Pancreas (tissue), 10 donors: ENCODE measurements around the gene ZNF774. TPM values are rescaled to one million over a fixed set of nuclear protein-coding genes. Genes with fewer than 3 reads are reported as not detected.
A peak's percentile ranks its signal among the peaks of the same experiment; 100 is the strongest.
"Not testable (repeated sequence)": the region's sequence is repeated elsewhere in the genome, so short reads cannot be mapped to it uniquely, and the experiment has no call there.

Experiments used
- ATAC-seq, 4 donors: fragments of 200-7000 bp; cut with Tn5 transposase; one replicate each; pipeline versions ENCODE4 v1.8.0 to v1.9.1; 2020; ENCODE audit warnings: mild to moderate bottlenecking in 4 of 4, moderate library complexity in 4 of 4
- DNase-seq, 6 donors: peaks; one replicate each; pipeline ENCODE4 v3.0.0-alpha.2; 2020
- FAIRE-seq: peaks from 2 replicates; lab custom pipeline; 2012; peaks lifted over from hg19 to GRCh38; lab: Jason Lieb, UNC
- H3K27ac ChIP-seq, 4 donors: fragments of 200-600 bp; sonication (generic); 1 replicate in 3 of 4; 2 replicates in 1 of 4; pipeline versions ENCODE4 v1.5.0 to v1.8.0; 2020
- H3K27me3 ChIP-seq, 4 donors: fragments of 200-600 bp; one replicate each; pipeline ENCODE4 v1.8.0; 2021
- H3K36me3 ChIP-seq, 3 donors: fragments of 200-600 bp; sonication (generic) in 1 of 3; one replicate each; pipeline versions ENCODE4 v1.5.0 to v1.8.0; 2020 to 2021
- H3K4me1 ChIP-seq, 3 donors: fragments of 200-600 bp; one replicate each; pipeline ENCODE4 v1.8.0; 2021
- H3K4me3 ChIP-seq, 4 donors: fragments of 200-600 bp; sonication (generic) in 2 of 4; one replicate each; pipeline versions ENCODE4 v1.5.0 to v1.8.0; 2020 to 2021
- H3K9me3 ChIP-seq, 4 donors: fragments of 200-600 bp; one replicate each; pipeline ENCODE4 v1.8.0; 2021
- CTCF ChIP-seq, 4 donors: fragments of 200-600 bp; sonication (generic) in 3 of 4; IDR thresholded peaks; one replicate each; pipeline versions ENCODE4 v1.5.0 to v1.8.0; 2021; ENCODE audit warnings: antibody characterized with exemption in 4 of 4
- WGBS, 2 donors: extraction: QIAGEN DNeasy Blood & Tissue Kit; methylation state at CpG; one replicate each; pipeline ENCODE4 v1.1.7; 2013; 5-methylcytosine and 5-hydroxymethylcytosine counted together
- intact Hi-C, 3 donors: fragments of 100-400 bp; cut with DNase I; formaldehyde crosslinking; loops; one replicate each; pipeline versions ENCODE4 v1.11.1 to v1.14.2; 2022
- polyA plus RNA-seq, 2 donors: library from polyadenylated mRNA; stranded (reverse); fragments of 200-250 nt; gene quantifications; one replicate each; pipeline ENCODE4 v1.2.3, GENCODE V29; 2013
- total RNA-seq, 6 donors: library from RNA; stranded (reverse); fragmentation: NEBNext Ultra II Directional in 4 of 6; extraction: Animal tissue kit (Norgen Biotek cat#: 25700) in 4 of 6; gene quantifications; one replicate each; pipeline versions ENCODE4 v1.2.1 to v1.2.4, GENCODE V29; 2021 to 2023
- donor health status: healthy with polysubstance abuse.
- donor health status: DM: no; HTN: no; CAD: no; lungs with moderate emphysema.
- donor health status: DM: no; HTN: no; CAD: no.
- donor health status: control.
- donor health status: control.
- donor health status: Bipolar disorder and iron deficiency.
- donor health status: DM: yes; HTN: yes; CAD: no.
- donor health status: DM: no; HTN: no; CAD: no.
- donor health status: DM: no; HTN: no; CAD: no.
- donor health status: DM: yes; HTN: yes; CAD: no.

ZNF774 gene
- total and polyA plus RNA-seq, 8 donors, result 2.2 to 11.9 (median 4.3) TPM

- no peaks in the 10 kb centered on the region for H3K9me3 ChIP-seq
- peak in 3 of 4 donors; percentile 15 to 31 (median 26) for ATAC-seq
- no peak for TF ChIP-seq CTCF (IDR thresholded peaks at IDR 0.05)
- intact Hi-C loops, result no loop called here
- H3K4me3 ChIP-seq, result no peak overlapping the region
- H3K27ac ChIP-seq, result no peak overlapping the region
- 59% methylated on average over 2 of the region's 2 CpGs for WGBS, 2 donors
- FAIRE-seq, result no peak
- no peaks in the 10 kb centered on the region for H3K36me3 ChIP-seq
- DNase-seq, result no peak
- no peaks in the 10 kb centered on the region for H3K27me3 ChIP-seq
- peaks cover 12 to 27% (median 15%) of the 10 kb centered on the region in 3 donors for H3K4me1 ChIP-seq
Observed at GRCh38 chr15:90407871-90408317, 55.8 kb downstream of the ZNF774 start.

DNA sequence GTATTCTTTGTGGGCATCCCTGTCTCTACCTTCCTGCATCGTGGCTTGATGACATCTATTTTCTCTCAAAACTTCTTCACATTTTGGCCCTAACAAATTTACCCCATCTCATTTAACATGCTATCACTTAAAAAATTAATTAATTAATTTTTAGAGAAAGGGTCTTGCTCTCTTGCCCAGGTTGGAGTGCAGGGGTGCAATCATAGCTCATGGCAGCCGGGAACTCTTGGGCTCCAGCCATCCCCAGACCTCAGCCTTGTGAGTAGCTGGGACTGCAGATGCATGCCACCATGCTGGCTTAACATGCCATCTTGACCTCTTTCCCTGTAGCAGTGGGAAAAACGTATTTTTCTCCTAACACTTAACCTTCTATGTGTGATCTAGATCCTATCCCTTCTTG is 56.6 kb downstream of the ZNF774 start:
- H3K9me3 ChIP-seq, result no peaks in the 10 kb centered on the region
- FAIRE-seq, result no peak
- intact Hi-C loops, result no loop called here
- no peak for TF ChIP-seq CTCF (IDR thresholded peaks at IDR 0.05)
- H3K27ac ChIP-seq, result no peak overlapping the region
- peaks cover 13 to 31% (median 20%) of the 10 kb centered on the region in 3 donors for H3K4me1 ChIP-seq
- no peaks in the 10 kb centered on the region for H3K36me3 ChIP-seq
- 89 to 95% methylated on average over 3 of the region's 3 CpGs for WGBS, 2 donors
- no peak for DNase-seq
- no peak for ATAC-seq
- no peak overlapping the region for H3K4me3 ChIP-seq
- H3K27me3 ChIP-seq, result no peaks in the 10 kb centered on the region

- H3K27me3 ChIP-seq, ATAC-seq, H3K4me3 ChIP-seq, FAIRE-seq, DNase-seq, intact Hi-C loops, H3K27ac ChIP-seq, H3K9me3 ChIP-seq, H3K36me3 ChIP-seq: not testable (repeated sequence)
- WGBS, 2 donors, result 92 to 98% methylated on average over 3 of the region's 3 CpGs
- peaks cover 13 to 41% (median 22%) of the 10 kb centered on the region in 3 donors for H3K4me1 ChIP-seq
Observed at GRCh38 chr15:90409587-90409986, 57.5 kb downstream of the ZNF774 start.

- DNase-seq, ATAC-seq, H3K9me3 ChIP-seq, intact Hi-C loops, H3K36me3 ChIP-seq, H3K27ac ChIP-seq, FAIRE-seq, H3K27me3 ChIP-seq, H3K4me3 ChIP-seq: not testable (repeated sequence)
- 94 to 97% methylated on average over 4 of the region's 4 CpGs for WGBS, 2 donors
- H3K4me1 ChIP-seq, result peaks cover 13 to 46% (median 22%) of the 10 kb centered on the region in 3 donors
Observed at GRCh38 chr15:90410316-90410715, 58.2 kb downstream of the ZNF774 start.

DNA sequence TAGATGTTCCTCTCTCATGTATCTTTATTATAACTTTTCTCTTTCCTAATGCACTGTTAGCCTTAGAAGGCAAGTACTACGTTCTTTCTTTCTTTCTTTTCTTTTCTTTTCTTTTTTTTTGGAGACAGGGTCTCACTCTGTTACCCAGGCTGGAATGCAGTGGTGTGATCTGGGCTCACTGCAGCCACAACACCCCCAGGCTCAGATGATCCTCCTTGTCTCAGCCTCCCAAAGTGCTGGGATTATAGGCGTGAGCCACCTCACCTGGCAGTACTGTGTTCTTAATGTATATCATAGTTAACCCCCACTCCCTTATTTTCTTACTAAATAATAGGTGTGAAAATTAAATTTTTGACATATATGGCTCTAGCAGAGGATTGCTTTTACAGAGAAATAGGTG is 59.1 kb downstream of the ZNF774 start:
- H3K27ac ChIP-seq, result no peak overlapping the region
- H3K36me3 ChIP-seq, result no peaks in the 10 kb centered on the region
- no peaks in the 10 kb centered on the region for H3K27me3 ChIP-seq
- intact Hi-C loops, result no loop called here
- ATAC-seq (no peak), DNase-seq (no peak), FAIRE-seq (no peak)
- WGBS, 2 donors, result 89 to 92% methylated on average over 2 of the region's 2 CpGs
- TF ChIP-seq CTCF (IDR thresholded peaks at IDR 0.05), result no peak
- no peaks in the 10 kb centered on the region for H3K9me3 ChIP-seq
- peaks cover 13 to 50% (median 22%) of the 10 kb centered on the region in 3 donors for H3K4me1 ChIP-seq
- H3K4me3 ChIP-seq, result no peak overlapping the region

Other genes with a start within 250 kb of the ZNF774 start
- gene IDH2, start 249.8 kb upstream of the ZNF774 start, total RNA-seq, result 100 to 1,000 TPM; 107 to 128 (median 114) TPM
- 10 to 100 TPM; 53.6 to 55.7 TPM for gene IDH2, start 249.8 kb upstream of the ZNF774 start, polyA plus RNA-seq
- 10 to 100 TPM; 33.1 to 63.9 (median 38.4) TPM for gene SEMA4B, start 151.0 kb upstream of the ZNF774 start, total RNA-seq
- 10 to 100 TPM; 32.5 to 39.3 TPM for gene SEMA4B, start 151.0 kb upstream of the ZNF774 start, polyA plus RNA-seq
- 10 to 100 TPM; 70.4 to 88.6 (median 79.3) TPM for gene CIB1, start 118.3 kb upstream of the ZNF774 start, total RNA-seq
- 100 to 1,000 TPM; 153 to 162 TPM for gene CIB1, start 118.3 kb upstream of the ZNF774 start, polyA plus RNA-seq
- 1 to 10 TPM; 2.6 to 7.0 (median 4.4) TPM for gene GDPGP1, start 118.1 kb upstream of the ZNF774 start, total RNA-seq
- 1 to 10 TPM; 2.0 to 3.3 TPM for gene GDPGP1, start 118.1 kb upstream of the ZNF774 start, polyA plus RNA-seq
- gene TTLL13, start 102.7 kb upstream of the ZNF774 start, total RNA-seq, result under 1 TPM in 4 of 6 donors, not detected in 2; 0.19 to 0.46 (median 0.35) TPM
- gene TTLL13, start 102.7 kb upstream of the ZNF774 start, polyA plus RNA-seq, result 1 to 10 TPM; 1.3 to 2.4 TPM
- 10 to 100 TPM; 19.3 to 37.7 (median 26.9) TPM for gene NGRN, start 86.6 kb upstream of the ZNF774 start, total RNA-seq
- 10 to 100 TPM; 25.0 to 46.8 TPM for gene NGRN, start 86.6 kb upstream of the ZNF774 start, polyA plus RNA-seq
- gene IQGAP1, start 36.0 kb downstream of the ZNF774 start, total RNA-seq, result 100 to 1,000 TPM in 1 of 6 donors, 10 to 100 TPM in 5; 40.0 to 103 (median 43.3) TPM
- 10 to 100 TPM; 20.6 to 48.4 TPM for gene IQGAP1, start 36.0 kb downstream of the ZNF774 start, polyA plus RNA-seq
- 10 to 100 TPM; 10.0 to 17.6 (median 11.9) TPM for gene CRTC3, start 177.6 kb downstream of the ZNF774 start, total RNA-seq
- gene CRTC3, start 177.6 kb downstream of the ZNF774 start, polyA plus RNA-seq, result 10 to 100 TPM in 1 of 2 donors, 1 to 10 TPM in 1; 7.1 to 11.1 TPM